AG09309 (cell line): Measurements from ENCODE around the gene GRIK1.

Experiments used
- DNase-seq: peaks from one replicate; pipeline ENCODE4 v3.0.0-alpha.2; 2010; ENCODE audit warnings: low read depth
- H3K4me3 ChIP-seq: 2 replicates; pipeline ENCODE4 v1.5.1; 2011; ENCODE audit warnings: mild to moderate bottlenecking, low read depth, low read length, moderate library complexity; ENCODE audit not compliant: control insufficient read depth
- CTCF ChIP-seq: IDR thresholded peaks from 2 replicates; pipeline ENCODE4 v1.5.1; 2011; ENCODE audit warnings: mild to moderate bottlenecking, low read depth, low read length, inconsistent platforms; ENCODE audit not compliant: insufficient read depth, control insufficient read depth; ENCODE audit errors: missing control alignments

The GRIK1 gene

GRCh38 chr21:29604076-29604475 lies 335.7 kb downstream of the GRIK1 start:
- no peak for DNase-seq
- H3K4me3 ChIP-seq, result no peak overlapping the region
- TF ChIP-seq CTCF, result no peak

GRCh38 chr21:29601047-29601446 lies 338.7 kb downstream of the GRIK1 start:
- TF ChIP-seq CTCF, result no peak
- no peak overlapping the region for H3K4me3 ChIP-seq
- no peak for DNase-seq

GRCh38 chr21:29586696-29587095 lies 353.1 kb downstream of the GRIK1 start:
- DNase-seq, result peak; percentile 24
- TF ChIP-seq CTCF, result no peak
- no peak overlapping the region for H3K4me3 ChIP-seq

- DNase-seq, result no peak
- no peak for TF ChIP-seq CTCF
Observed at GRCh38 chr21:29585462-29585861, 354.3 kb downstream of the GRIK1 start.

GRCh38 chr21:29583424-29583924 lies 356.3 kb downstream of the GRIK1 start:
- H3K4me3 ChIP-seq, result no peak overlapping the region
- TF ChIP-seq CTCF, result no peak
- no peak for DNase-seq

More at GRCh38 chr21:29585462-29585861, 354.3 kb downstream of the GRIK1 start:
- H3K4me3 ChIP-seq, result no peak overlapping the region

GRCh38 chr21:29582855-29583254 lies 356.9 kb downstream of the GRIK1 start:
- TF ChIP-seq CTCF, result no peak
- DNase-seq, result no peak
- no peak overlapping the region for H3K4me3 ChIP-seq

- H3K4me3 ChIP-seq, result no peak overlapping the region
- no peak for DNase-seq
- no peak for TF ChIP-seq CTCF
Observed at GRCh38 chr21:29581393-29581792, 358.4 kb downstream of the GRIK1 start.
